Activated T-cell treated with anti-CD3 and anti-CD28 coated beads for 1 hour (primary cell): ENCODE results near the gene RIPOR3.
"Not testable (repeated sequence)": the region's sequence is repeated elsewhere in the genome, so short reads cannot be mapped to it uniquely, and the experiment has no call there.

Source experiments
- DNase-seq: peaks from one replicate; pipeline ENCODE4 v3.0.0-alpha.2; 2020; ENCODE audit warnings: low read depth

The RIPOR3 gene

GRCh38 chr20:50724851-50725723 is 33.7 kb upstream of the RIPOR3 start:
- DNase-seq: no peak

- no peak for DNase-seq
Observed at GRCh38 chr20:50724112-50724725, 32.9 kb upstream of the RIPOR3 start.

- DNase-seq: no peak
Observed at GRCh38 chr20:50723672-50724071, 32.3 kb upstream of the RIPOR3 start.

- no peak for DNase-seq
Observed at GRCh38 chr20:50722424-50723155, 31.2 kb upstream of the RIPOR3 start.

GRCh38 chr20:50721881-50722281 is 30.5 kb upstream of the RIPOR3 start:
- no peak for DNase-seq

GRCh38 chr20:50720582-50720981 is 29.2 kb upstream of the RIPOR3 start:
- no peak for DNase-seq

GRCh38 chr20:50720026-50720425 is 28.7 kb upstream of the RIPOR3 start:
- DNase-seq: no peak

- DNase-seq: no peak
Observed at GRCh38 chr20:50719328-50719727, 28.0 kb upstream of the RIPOR3 start.

GRCh38 chr20:50717974-50718761 is 26.8 kb upstream of the RIPOR3 start:
- DNase-seq: no peak

GRCh38 chr20:50717312-50717711 is 26.0 kb upstream of the RIPOR3 start:
- no peak for DNase-seq

GRCh38 chr20:50716518-50716917 is 25.2 kb upstream of the RIPOR3 start:
- no peak for DNase-seq

GRCh38 chr20:50715694-50716093 is 24.4 kb upstream of the RIPOR3 start:
- DNase-seq: no peak

GRCh38 chr20:50714426-50714825 is 23.1 kb upstream of the RIPOR3 start:
- DNase-seq: not testable (repeated sequence)

- no peak for DNase-seq
Observed at GRCh38 chr20:50713657-50714101, 22.3 kb upstream of the RIPOR3 start.

- DNase-seq: no peak
Observed at GRCh38 chr20:50712771-50713656, 21.7 kb upstream of the RIPOR3 start.

- DNase-seq: no peak
Observed at GRCh38 chr20:50711113-50711825, 19.9 kb upstream of the RIPOR3 start.

GRCh38 chr20:50710492-50711063 is 19.2 kb upstream of the RIPOR3 start:
- no peak for DNase-seq

- no peak for DNase-seq
Observed at GRCh38 chr20:50709636-50709973, 18.3 kb upstream of the RIPOR3 start.

GRCh38 chr20:50708845-50709635 is 17.7 kb upstream of the RIPOR3 start:
- no peak for DNase-seq
